DND-41 (cell line): ENCODE measurements around the gene RAB44.

Source experiments
- ATAC-seq: fragments of 200-7000 bp; cut with Tn5 transposase; 3 replicates; pipeline ENCODE4 v1.9.1; 2021; ENCODE audit warnings: low read depth; ENCODE audit not compliant: insufficient read depth
- DNase-seq: peaks from one replicate; pipeline ENCODE4 v3.0.0-alpha.2; 2020
- H2AFZ ChIP-seq: 2 replicates; pipeline ENCODE4 v1.6.0; 2012; ENCODE audit warnings: low read depth, low read length
- H3K27ac ChIP-seq: 2 replicates; pipeline ENCODE4 v1.5.1; 2012; ENCODE audit warnings: low read length, inconsistent platforms
- H3K27me3 ChIP-seq: fragments of 200-600 bp; sonication (generic); 2 replicates; pipeline ENCODE4 v1.6.0; 2012; ENCODE audit warnings: low read length, mild to moderate bottlenecking, inconsistent platforms; ENCODE audit not compliant: insufficient read depth, poor library complexity
- H3K36me3 ChIP-seq: 2 replicates; pipeline ENCODE4 v1.5.1; 2012; ENCODE audit warnings: low read length, inconsistent platforms; ENCODE audit not compliant: insufficient read depth
- H3K4me1 ChIP-seq: 2 replicates; pipeline ENCODE4 v1.5.1; 2012; ENCODE audit warnings: mild to moderate bottlenecking, low read length; ENCODE audit not compliant: insufficient read depth
- H3K4me2 ChIP-seq: 2 replicates; pipeline ENCODE4 v1.6.0; 2012; ENCODE audit warnings: mild to moderate bottlenecking, moderate library complexity, low read length, inconsistent platforms; ENCODE audit not compliant: insufficient read depth
- H3K4me3 ChIP-seq, 2 experiments: fragments of 200-600 bp in 1 of 2; shearing (Covaris generic) in 1 of 2; 2 replicates each; pipeline ENCODE4 v1.5.1; 2012 to 2016; ENCODE audit warnings: inconsistent platforms in 2 of 2, low read length in 2 of 2, mild to moderate bottlenecking in 2 of 2, low read depth in 1 of 2, moderate library complexity in 1 of 2
- H3K79me2 ChIP-seq: 2 replicates; pipeline ENCODE4 v1.6.0; 2012; ENCODE audit warnings: low read length, inconsistent platforms; ENCODE audit not compliant: insufficient read depth
- H3K9ac ChIP-seq: 2 replicates; pipeline ENCODE4 v1.6.0; 2012; ENCODE audit warnings: low read depth, mild to moderate bottlenecking, inconsistent platforms, low read length, moderate library complexity
- H3K9me3 ChIP-seq: 2 replicates; pipeline ENCODE4 v1.5.1; 2012; ENCODE audit warnings: low read length, moderate library complexity, mild to moderate bottlenecking, inconsistent platforms; ENCODE audit not compliant: insufficient read depth, severe bottlenecking
- H4K20me1 ChIP-seq: 2 replicates; pipeline ENCODE4 v1.6.0; 2012; ENCODE audit warnings: low read length; ENCODE audit not compliant: insufficient read depth
- EZH2 ChIP-seq: IDR thresholded peaks from 3 replicates; pipeline ENCODE4 v1.6.1; 2012; ENCODE audit warnings: borderline replicate concordance, low read depth, mild to moderate bottlenecking, moderate library complexity, low read length, inconsistent platforms; ENCODE audit not compliant: severe bottlenecking
- TF ChIP-seq, protein P1 (sequence below): IDR thresholded peaks from 2 replicates; pipeline ENCODE4 v1.5.1; 2012; ENCODE audit warnings: borderline replicate concordance, low read length, moderate library complexity, mild to moderate bottlenecking; ENCODE audit not compliant: poor library complexity, severe bottlenecking; ENCODE audit errors: extremely low read depth

The RAB44 gene

DNA sequence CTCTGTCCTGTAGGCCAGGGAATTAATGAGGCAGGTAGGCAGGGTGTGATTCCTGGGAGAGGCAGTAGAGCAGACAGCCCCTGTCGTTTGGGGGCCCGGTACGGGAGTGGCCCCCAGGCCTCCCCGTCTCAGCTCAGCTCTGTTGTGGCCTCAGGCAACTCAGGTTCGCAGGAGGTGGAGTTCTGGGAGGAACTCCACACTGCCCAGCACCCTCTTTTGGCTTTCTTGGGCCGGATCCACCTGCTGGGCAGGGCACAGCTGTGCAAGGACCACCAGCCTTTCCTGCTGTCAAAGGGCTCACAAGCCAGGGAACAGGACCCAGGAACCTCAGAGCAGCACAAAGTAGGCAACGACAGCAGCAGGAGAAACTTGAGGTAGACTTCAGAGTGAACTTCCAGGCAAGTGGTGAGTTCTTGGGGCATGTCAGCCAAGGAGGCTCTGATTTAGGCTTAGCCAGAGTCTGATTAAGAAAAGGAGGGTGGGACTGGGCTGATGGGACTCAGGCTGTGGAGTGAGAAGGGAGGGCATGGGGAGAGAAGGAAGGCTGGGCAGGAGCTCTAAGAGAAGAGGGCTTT, 36.9 kb downstream of the RAB44 start:
- H3K27ac ChIP-seq = no peak overlapping the region
- H3K4me3 ChIP-seq = no peak overlapping the region
- TF ChIP-seq, protein P1, sequence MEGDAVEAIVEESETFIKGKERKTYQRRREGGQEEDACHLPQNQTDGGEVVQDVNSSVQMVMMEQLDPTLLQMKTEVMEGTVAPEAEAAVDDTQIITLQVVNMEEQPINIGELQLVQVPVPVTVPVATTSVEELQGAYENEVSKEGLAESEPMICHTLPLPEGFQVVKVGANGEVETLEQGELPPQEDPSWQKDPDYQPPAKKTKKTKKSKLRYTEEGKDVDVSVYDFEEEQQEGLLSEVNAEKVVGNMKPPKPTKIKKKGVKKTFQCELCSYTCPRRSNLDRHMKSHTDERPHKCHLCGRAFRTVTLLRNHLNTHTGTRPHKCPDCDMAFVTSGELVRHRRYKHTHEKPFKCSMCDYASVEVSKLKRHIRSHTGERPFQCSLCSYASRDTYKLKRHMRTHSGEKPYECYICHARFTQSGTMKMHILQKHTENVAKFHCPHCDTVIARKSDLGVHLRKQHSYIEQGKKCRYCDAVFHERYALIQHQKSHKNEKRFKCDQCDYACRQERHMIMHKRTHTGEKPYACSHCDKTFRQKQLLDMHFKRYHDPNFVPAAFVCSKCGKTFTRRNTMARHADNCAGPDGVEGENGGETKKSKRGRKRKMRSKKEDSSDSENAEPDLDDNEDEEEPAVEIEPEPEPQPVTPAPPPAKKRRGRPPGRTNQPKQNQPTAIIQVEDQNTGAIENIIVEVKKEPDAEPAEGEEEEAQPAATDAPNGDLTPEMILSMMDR = no peak
- TF ChIP-seq EZH2 = no peak
- DNase-seq = no peak
- no peak overlapping the region for H2AFZ ChIP-seq
- H4K20me1 ChIP-seq = no peaks in the 10 kb centered on the region
- H3K9ac ChIP-seq = no peak overlapping the region
- ATAC-seq = no peak
- H3K27me3 ChIP-seq = no peaks in the 10 kb centered on the region
- H3K79me2 ChIP-seq = no peaks in the 10 kb centered on the region
- H3K9me3 ChIP-seq = no peaks in the 10 kb centered on the region
- no peaks in the 10 kb centered on the region for H3K4me1 ChIP-seq
- no peaks in the 10 kb centered on the region for H3K36me3 ChIP-seq
- H3K4me2 ChIP-seq = no peak overlapping the region

DNA sequence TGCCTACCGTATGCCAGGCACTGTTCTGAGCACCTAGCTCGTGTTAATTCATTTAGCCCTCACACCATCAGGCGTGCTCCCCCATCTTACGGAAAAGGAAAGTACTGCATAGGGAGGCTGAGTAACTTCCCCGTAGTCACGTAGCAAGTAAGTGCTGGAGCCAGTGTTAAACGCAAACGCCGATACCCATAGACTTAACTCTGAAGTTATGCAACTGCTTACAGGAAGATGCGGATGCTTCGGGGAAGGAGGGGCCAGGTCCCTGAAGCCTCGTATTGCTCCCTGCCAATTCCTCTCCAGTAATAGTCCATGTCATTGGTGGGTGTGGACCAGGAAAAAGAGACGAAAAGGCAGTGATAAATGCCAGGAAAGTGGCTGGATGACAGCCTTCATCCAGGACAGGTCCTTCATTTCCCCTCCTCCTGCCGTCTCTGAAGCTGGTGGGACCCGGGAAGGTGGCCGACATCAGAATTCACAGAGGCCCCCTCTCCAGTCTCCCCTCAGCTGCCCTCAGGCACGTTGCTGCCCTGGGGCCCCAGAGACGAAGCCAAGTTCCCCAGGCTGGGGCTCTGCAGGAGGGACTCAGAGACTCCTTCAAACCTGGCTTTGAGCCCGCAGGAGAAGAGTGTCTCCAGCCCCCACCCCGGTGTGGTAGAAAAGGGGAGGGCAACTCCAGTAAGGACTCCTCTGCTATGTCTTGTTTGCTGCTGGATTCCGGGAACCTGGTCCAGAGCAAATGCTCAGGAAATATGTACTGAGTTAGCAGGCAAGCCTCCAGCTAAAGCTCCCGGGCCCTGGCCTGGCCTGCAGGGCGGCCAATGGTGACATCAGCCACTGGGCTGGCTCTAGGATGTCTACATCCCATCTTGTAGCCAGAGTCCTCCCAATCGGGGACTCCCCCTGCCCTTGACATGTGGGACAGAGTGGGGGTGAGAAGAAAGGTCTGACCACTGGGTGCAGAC, 37.8 kb downstream of the RAB44 start:
- H3K27me3 ChIP-seq = no peaks in the 10 kb centered on the region
- H3K4me2 ChIP-seq = no peak overlapping the region
- H3K27ac ChIP-seq = no peak overlapping the region
- H3K4me1 ChIP-seq = no peaks in the 10 kb centered on the region
- H3K9ac ChIP-seq = no peak overlapping the region
- no peak overlapping the region for H2AFZ ChIP-seq
- DNase-seq (no peak), ATAC-seq (no peak)
- no peaks in the 10 kb centered on the region for H4K20me1 ChIP-seq
- H3K36me3 ChIP-seq = no peaks in the 10 kb centered on the region
- TF ChIP-seq, protein P1 = no peak
- no peak for TF ChIP-seq EZH2
- H3K79me2 ChIP-seq = no peaks in the 10 kb centered on the region
- H3K9me3 ChIP-seq = no peaks in the 10 kb centered on the region
- H3K4me3 ChIP-seq = no peak overlapping the region

DNA sequence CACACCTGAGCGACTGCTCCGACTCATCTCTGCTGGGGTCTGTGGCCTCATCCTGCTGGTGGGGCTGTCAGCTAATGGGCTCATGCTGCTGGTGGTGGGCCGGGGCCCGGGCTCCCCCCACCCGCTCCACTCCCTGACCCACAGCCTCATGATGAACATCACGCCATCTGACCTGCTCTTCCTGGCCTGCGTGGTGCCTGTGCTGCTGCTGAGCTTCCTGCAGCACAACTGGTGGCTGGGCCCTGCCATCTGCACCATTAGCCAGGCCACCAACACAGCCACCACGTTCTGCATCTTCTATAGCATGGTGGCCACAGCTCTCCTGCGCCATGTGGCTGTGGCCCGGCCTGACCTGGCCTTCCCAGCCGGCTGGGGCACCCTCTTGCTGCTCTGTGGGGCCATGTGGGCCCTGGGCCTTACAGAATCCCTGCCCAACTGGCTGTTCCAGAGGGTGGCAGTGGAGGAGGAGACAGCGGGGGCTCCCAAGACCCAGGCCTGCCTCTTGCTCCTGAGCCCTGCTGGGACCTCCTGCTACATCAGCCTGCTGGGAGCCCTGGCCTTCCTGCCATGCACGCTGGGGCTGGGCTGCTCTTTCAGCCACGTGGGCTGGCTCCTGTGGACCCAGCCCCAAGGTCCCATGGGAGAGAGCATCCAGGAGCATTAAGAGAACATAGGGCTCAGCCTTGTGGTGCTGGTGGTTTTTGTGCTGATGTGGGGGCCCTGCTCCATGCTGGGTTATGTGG, 39.6 kb downstream of the RAB44 start:
- no peaks in the 10 kb centered on the region for H3K4me1 ChIP-seq

More for the DNA sequence above, 39.6 kb downstream of the RAB44 start:
- Histone ChIP-seq H3K9ac (no peak overlapping the region), H2AFZ (no peak overlapping the region), H4K20me1 (no peaks in the 10 kb centered on the region), H3K4me3 (no peak overlapping the region), H3K27me3 (no peaks in the 10 kb centered on the region), H3K9me3 (no peaks in the 10 kb centered on the region), H3K4me2 (no peak overlapping the region), H3K36me3 (no peaks in the 10 kb centered on the region), H3K27ac (no peak overlapping the region), H3K79me2 (no peaks in the 10 kb centered on the region)
- DNase-seq (no peak), ATAC-seq (peak; percentile 18; the same call in 2 of the 3 replicates)
- TF ChIP-seq EZH2 = no peak
- TF ChIP-seq, protein P1 = no peak
